Stimulated activated CD4-positive, alpha-beta T cell treated with anti-CD3 and anti-CD28 coated beads, Interleukin-15, amount 100 ng/mL, for 24 hours (primary cell): ENCODE results near the gene PDE7B.

Experiments
- DNase-seq: peaks from one replicate; pipeline ENCODE4 v3.0.0-alpha.2; 2020

Gene PDE7B

DNA sequence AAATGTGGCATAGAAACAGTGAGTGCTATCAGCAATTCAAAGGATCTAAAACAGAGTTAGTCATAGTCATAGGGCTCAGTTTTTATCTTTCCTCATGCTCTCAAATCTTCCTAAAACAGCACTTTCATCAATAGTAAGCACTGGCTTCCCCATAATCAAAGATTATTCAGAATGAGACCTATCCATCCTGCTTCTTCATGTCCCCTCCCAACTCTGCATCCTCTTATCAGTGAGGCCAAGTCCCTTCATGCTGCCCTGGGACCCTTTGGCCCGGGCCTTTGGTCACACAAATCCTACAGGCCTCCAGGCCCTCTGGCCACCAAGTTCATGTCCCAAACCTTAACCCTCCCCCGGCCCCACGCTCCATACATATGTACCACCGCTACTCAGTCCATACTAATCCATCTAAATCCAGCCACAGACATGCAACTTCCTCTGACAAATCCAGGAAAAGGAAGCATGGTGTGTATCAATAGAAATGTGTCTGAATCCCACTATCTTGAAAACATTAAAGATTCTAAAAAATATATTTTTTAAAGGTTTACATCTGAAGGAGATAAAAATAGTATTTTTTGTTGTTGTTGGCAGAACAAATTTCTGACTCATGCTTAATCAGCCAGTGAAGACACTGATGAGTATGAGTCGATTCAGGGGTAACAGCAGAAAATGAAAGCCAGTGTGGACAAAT lies 143.5 kb downstream of the PDE7B start:
- no peak for DNase-seq

DNA sequence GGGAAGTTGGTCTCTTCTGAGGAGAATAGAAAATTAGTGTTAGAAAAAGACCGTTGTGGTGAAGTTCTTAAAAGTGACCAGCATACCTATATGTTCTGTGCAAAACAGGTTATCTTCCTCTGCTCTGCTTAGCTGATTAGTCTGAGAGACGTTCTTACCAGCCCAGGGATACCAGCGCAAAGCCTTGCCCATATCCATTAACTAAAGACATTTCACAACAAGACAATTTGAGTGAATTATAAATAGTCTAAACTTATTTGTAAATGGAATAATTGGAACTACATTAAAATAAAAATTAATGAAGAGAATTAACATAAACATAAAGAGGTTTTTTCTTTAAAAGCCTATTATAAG lies 144.0 kb downstream of the PDE7B start:
- no peak for DNase-seq

DNA sequence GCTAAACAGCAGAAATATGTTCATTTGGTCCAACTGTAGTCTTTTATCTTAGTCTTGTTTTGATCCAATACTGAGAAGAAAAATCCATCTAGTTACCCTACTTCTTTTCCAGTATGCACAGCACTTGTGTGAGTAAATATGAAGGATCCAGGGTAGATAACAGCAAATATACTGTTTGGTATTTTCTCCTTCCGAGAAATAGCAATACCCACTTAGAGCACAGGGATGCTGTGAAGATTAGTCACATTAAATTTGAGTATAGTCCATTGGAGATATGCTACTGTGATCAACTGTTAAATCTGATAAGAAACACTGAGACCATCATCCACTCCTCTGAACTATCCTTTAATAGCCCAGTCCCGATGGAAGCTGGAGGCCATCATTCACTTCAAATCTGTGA lies 145.2 kb downstream of the PDE7B start:
- no peak for DNase-seq

GRCh38 chr6:135999393-135999792 lies 147.9 kb downstream of the PDE7B start:
- DNase-seq = no peak

GRCh38 chr6:136007345-136007744 lies 155.8 kb downstream of the PDE7B start:
- no peak for DNase-seq

- no peak for DNase-seq
These were observed 160.0 kb downstream of the PDE7B start for GRCh38 chr6:136011475-136011874.

GRCh38 chr6:136012198-136012887 lies 160.8 kb downstream of the PDE7B start:
- no peak for DNase-seq

DNA sequence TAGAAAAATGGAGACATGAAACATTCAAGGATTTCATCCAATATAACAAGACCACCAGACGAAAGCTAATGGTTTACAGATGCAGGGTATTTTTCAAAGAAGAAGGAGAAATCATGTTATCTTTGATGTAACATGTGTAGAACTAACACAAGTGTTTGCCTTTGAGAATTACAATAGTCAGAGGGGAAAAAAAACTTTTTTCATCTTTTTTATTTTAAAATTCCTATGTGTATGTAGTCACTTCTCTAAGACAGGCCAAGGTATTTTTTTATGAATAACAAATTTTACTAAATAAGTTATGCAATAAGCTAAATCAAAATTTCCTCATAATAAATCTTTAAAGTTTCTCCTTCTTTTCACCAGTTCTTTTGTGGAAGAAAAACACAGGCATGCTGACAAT lies 161.4 kb downstream of the PDE7B start:
- DNase-seq = no peak

- no peak for DNase-seq
These were observed 163.2 kb downstream of the PDE7B start for GRCh38 chr6:136014454-136015437.

DNA sequence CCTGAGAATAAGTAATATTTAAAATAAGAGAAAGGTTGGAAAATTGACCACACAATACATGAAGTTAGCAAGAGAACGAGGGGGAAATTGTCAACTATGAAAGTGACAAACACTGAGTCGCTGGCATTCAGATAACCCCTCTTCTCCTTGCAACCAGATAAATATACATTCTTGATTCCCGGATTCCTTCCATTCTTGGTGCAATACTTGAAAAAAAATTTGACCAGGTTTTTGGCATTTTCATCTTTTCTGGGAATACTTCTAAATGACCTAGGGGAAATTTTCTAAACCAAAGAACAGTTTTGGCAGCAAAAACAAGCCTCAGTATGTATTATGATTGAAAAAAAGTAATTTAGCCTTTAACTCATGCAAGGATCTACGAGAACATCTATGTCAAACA lies 164.0 kb downstream of the PDE7B start:
- no peak for DNase-seq

- DNase-seq = no peak
These were observed 165.0 kb downstream of the PDE7B start for GRCh38 chr6:136016228-136017225.

- DNase-seq = no peak
These were observed 169.2 kb downstream of the PDE7B start for GRCh38 chr6:136020691-136021090.

- DNase-seq = no peak
These were observed 170.8 kb downstream of the PDE7B start for GRCh38 chr6:136022224-136022874.

- DNase-seq = no peak
These were observed 173.2 kb downstream of the PDE7B start for GRCh38 chr6:136024711-136025110.

GRCh38 chr6:136025736-136026135 lies 174.2 kb downstream of the PDE7B start:
- no peak for DNase-seq

GRCh38 chr6:136030131-136030530 lies 178.6 kb downstream of the PDE7B start:
- no peak for DNase-seq

DNA sequence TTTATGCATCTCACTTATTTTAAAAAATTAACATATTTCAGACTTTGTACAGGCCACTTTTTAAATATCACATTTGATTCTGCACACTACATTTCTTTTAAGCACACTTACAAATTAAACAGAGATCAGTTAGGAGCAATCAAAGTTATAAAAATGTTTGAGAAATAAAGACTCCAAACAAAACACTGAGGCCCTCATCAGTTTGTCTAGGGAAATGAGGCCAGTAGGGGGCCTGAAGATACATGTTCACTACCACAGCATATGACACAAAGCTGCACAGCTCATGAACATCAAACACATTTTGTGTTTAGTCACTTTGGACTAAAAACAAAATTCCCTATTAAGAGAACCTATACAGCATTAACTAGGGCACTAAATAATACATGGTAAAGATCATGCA lies 180.5 kb downstream of the PDE7B start:
- no peak for DNase-seq

GRCh38 chr6:136033416-136033815 lies 181.9 kb downstream of the PDE7B start:
- no peak for DNase-seq

DNA sequence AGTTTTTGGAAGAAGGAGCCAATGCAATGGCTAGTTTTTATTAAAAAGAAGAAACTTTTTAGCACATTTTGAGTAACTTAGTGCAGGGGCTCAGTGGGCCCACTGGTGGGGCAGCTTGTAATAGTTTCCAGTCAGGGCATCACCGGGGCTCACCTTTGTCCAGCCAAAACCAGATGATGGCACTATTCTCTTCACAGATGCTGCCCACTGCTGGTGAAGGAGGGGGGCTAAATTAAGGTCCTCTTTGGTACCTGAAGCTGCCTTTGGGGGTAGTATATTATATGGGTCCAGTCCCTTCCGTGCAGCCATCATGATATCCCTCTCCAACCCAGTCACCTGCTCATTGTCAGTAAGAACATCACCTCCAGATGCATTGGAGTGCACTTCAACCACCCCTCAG lies 182.9 kb downstream of the PDE7B start:
- DNase-seq = no peak

DNA sequence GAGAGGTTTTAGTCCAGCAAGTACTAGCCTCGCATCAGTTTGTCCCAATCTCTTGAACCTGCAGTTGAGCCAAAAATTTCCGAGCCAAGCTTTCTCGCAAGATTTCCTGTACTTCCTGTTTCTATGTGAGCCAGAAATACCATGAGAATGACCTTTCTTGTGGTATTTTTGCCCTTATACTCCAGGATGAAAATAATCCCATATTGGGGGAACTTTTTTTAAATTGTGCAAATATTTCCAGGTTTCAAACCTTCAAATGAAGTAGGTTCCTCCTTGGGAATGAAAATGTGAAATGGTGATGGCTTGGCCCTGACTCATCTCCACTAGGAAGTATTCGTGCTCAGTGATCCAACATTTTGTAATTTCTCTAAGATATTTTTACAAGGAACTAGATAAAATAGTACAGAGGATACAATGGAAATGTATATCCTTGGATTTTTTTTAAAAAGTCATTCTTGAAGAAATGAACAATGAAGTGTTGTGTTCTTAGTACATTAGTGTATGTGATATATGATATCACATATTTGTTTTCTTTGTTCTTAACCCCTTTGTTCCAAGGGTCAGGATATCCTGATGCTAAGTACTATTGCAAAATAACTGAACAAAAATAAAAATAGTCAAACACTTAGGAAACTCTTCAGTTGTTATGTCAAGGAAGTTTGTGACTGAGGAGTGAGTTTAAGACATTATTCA lies 184.0 kb downstream of the PDE7B start:
- DNase-seq = no peak

GRCh38 chr6:136036071-136036380 lies 184.5 kb downstream of the PDE7B start:
- DNase-seq = no peak
